GM10847 (cell line): Measurements from ENCODE around the gene SLC4A8.

Source experiments
- POLR2A ChIP-seq: IDR thresholded peaks from 2 replicates; pipeline ENCODE4 v1.6.1; 2011; ENCODE audit not compliant: insufficient read length; ENCODE audit errors: extremely low read depth

Gene SLC4A8

GRCh38 chr12:51441583-51441982 is 17.0 kb downstream of the SLC4A8 start:
- no peak for TF ChIP-seq POLR2A

- no peak for TF ChIP-seq POLR2A
Measured at GRCh38 chr12:51442324-51442723, 17.7 kb downstream of the SLC4A8 start.

- TF ChIP-seq POLR2A = no peak
Measured at GRCh38 chr12:51443573-51443972, 18.9 kb downstream of the SLC4A8 start.

- TF ChIP-seq POLR2A = no peak
Measured at GRCh38 chr12:51448618-51449256, 24.1 kb downstream of the SLC4A8 start.

- no peak for TF ChIP-seq POLR2A
Measured at GRCh38 chr12:51449580-51450246, 25.1 kb downstream of the SLC4A8 start.

GRCh38 chr12:51450333-51450732 is 25.7 kb downstream of the SLC4A8 start:
- no peak for TF ChIP-seq POLR2A

- no peak for TF ChIP-seq POLR2A
Measured at GRCh38 chr12:51450806-51451205, 26.2 kb downstream of the SLC4A8 start.

- TF ChIP-seq POLR2A = no peak
Measured at GRCh38 chr12:51458635-51459034, 34.0 kb downstream of the SLC4A8 start.

GRCh38 chr12:51460519-51460918 is 35.9 kb downstream of the SLC4A8 start:
- no peak for TF ChIP-seq POLR2A

- no peak for TF ChIP-seq POLR2A
Measured at GRCh38 chr12:51465491-51465890, 40.9 kb downstream of the SLC4A8 start.

- TF ChIP-seq POLR2A = no peak
Measured at GRCh38 chr12:51470116-51470515, 45.5 kb downstream of the SLC4A8 start.

- TF ChIP-seq POLR2A = no peak
Measured at GRCh38 chr12:51471111-51471864, 46.7 kb downstream of the SLC4A8 start.

GRCh38 chr12:51472984-51473383 is 48.4 kb downstream of the SLC4A8 start:
- TF ChIP-seq POLR2A = no peak

- TF ChIP-seq POLR2A = no peak
Measured at GRCh38 chr12:51473947-51474346, 49.3 kb downstream of the SLC4A8 start.

GRCh38 chr12:51475543-51475942 is 50.9 kb downstream of the SLC4A8 start:
- no peak for TF ChIP-seq POLR2A

GRCh38 chr12:51480978-51481377 is 56.3 kb downstream of the SLC4A8 start:
- no peak for TF ChIP-seq POLR2A
